MCF 10A (cell line): ENCODE measurements around the gene SLC7A1. TPM values are rescaled to one million over a fixed set of nuclear protein-coding genes. Genes with fewer than 3 reads are reported as not detected.

Experiments
- BruUV-seq: library from RNA; stranded (reverse); fragments of 400-500 nt; replicated peaks from 2 replicates; lab custom pipeline; 2021; lab: Mats Ljungman, UMichigan
- CTCF ChIA-PET: fragments of 300-600 bp; sonication (Branson Sonifier 250); formaldehyde crosslinking; extraction: SDS; loops from one replicate; lab custom pipeline; 2021; ENCODE audit warnings: antibody characterized with exemption, inconsistent platforms; lab: Yijun Ruan, JAX
- POLR2A ChIA-PET: fragments of 300-600, 350-650 bp; sonication (Branson Sonifier 250); formaldehyde crosslinking; extraction: SDS; loops from one replicate; lab custom pipeline; 2020; ENCODE audit warnings: antibody characterized with exemption, inconsistent platforms; lab: Yijun Ruan, JAX
- DNase-seq: peaks from one replicate; pipeline ENCODE4 v3.0.0-alpha.2; 2018; ENCODE audit not compliant: unreplicated experiment
- H3K27ac Mint-ChIP-seq: one replicate; pipeline ENCODE4 v1.8.0; 2022; ENCODE audit warnings: mild to moderate bottlenecking, low read depth, mixed read lengths; ENCODE audit not compliant: unreplicated experiment
- H3K27me3 Mint-ChIP-seq: one replicate; pipeline ENCODE4 v1.8.0; 2022; ENCODE audit warnings: mixed read lengths; ENCODE audit not compliant: insufficient read depth, unreplicated experiment
- H3K36me3 Mint-ChIP-seq: one replicate; pipeline ENCODE4 v1.8.0; 2022; ENCODE audit warnings: mild to moderate bottlenecking, moderate library complexity, mixed read lengths; ENCODE audit not compliant: insufficient read depth, unreplicated experiment
- H3K4me1 Mint-ChIP-seq: one replicate; pipeline ENCODE4 v1.8.0; 2022; ENCODE audit warnings: mixed read lengths; ENCODE audit not compliant: insufficient read depth, unreplicated experiment
- H3K4me3 Mint-ChIP-seq: one replicate; pipeline ENCODE4 v1.8.0; 2022; ENCODE audit warnings: mild to moderate bottlenecking, moderate library complexity, mixed read lengths; ENCODE audit not compliant: unreplicated experiment
- H3K9me3 Mint-ChIP-seq: one replicate; pipeline ENCODE4 v1.8.0; 2022; ENCODE audit warnings: mixed read lengths; ENCODE audit not compliant: unreplicated experiment
- intact Hi-C: fragments of 100-400 bp; cut with micrococcal nuclease; formaldehyde crosslinking; loops from 2 replicates; pipeline ENCODE4 v1.14.1; 2022
- total RNA-seq: library from RNA; stranded (reverse); gene quantifications from 2 replicates; pipeline ENCODE4 v1.2.3, GENCODE V29; 2022
- TF ChIP-seq, protein P1 (sequence below): fragments of 200-600 bp; IDR thresholded peaks from one replicate; pipeline ENCODE4 v1.8.0; 2022; ENCODE audit warnings: antibody characterized with exemption, mild to moderate bottlenecking; ENCODE audit not compliant: unreplicated experiment

SLC7A1 gene
- total RNA-seq, 1 experiment from 2014 or later = 194 TPM

DNA sequence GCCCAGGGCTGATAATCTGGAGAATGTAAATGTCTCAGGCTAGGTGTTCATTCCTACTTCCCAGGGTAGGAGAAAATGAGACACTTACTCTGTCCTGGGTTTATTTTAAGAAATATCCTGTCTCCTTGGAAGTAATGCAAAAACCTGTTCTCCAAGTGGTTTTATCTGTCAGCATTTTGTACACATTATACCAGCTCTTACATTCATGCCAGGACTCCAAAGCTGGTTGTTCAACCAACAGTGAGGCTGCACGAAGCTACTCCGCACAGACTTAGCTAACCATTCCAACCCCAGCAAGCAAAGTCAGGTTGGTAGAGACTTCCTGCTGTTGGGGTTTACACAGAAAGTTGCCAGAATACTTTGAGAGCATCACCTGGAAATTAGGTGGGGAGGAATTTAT, 55.6 kb downstream of the SLC7A1 start:
- intact Hi-C loops = no loop called here
- TF ChIP-seq, protein P1, sequence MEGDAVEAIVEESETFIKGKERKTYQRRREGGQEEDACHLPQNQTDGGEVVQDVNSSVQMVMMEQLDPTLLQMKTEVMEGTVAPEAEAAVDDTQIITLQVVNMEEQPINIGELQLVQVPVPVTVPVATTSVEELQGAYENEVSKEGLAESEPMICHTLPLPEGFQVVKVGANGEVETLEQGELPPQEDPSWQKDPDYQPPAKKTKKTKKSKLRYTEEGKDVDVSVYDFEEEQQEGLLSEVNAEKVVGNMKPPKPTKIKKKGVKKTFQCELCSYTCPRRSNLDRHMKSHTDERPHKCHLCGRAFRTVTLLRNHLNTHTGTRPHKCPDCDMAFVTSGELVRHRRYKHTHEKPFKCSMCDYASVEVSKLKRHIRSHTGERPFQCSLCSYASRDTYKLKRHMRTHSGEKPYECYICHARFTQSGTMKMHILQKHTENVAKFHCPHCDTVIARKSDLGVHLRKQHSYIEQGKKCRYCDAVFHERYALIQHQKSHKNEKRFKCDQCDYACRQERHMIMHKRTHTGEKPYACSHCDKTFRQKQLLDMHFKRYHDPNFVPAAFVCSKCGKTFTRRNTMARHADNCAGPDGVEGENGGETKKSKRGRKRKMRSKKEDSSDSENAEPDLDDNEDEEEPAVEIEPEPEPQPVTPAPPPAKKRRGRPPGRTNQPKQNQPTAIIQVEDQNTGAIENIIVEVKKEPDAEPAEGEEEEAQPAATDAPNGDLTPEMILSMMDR = no peak
- Mint-ChIP-seq H3K27me3 (no peaks in the 10 kb centered on the region), H3K9me3 (no peaks in the 10 kb centered on the region), H3K4me1 (no peaks in the 10 kb centered on the region), H3K27ac (no peak overlapping the region), H3K4me3 (no peak overlapping the region), H3K36me3 (peaks cover 34% of the 10 kb centered on the region)
- no peak for DNase-seq
- ChIA-PET POLR2A (interaction anchor here (0.9 kb wide), 1 partner anchor 12 kb away, joined by 4 read pairs; no protein-coding TSS in a partner anchor), CTCF (no interaction called here)
- BruUV-seq = no TSS peak

DNA sequence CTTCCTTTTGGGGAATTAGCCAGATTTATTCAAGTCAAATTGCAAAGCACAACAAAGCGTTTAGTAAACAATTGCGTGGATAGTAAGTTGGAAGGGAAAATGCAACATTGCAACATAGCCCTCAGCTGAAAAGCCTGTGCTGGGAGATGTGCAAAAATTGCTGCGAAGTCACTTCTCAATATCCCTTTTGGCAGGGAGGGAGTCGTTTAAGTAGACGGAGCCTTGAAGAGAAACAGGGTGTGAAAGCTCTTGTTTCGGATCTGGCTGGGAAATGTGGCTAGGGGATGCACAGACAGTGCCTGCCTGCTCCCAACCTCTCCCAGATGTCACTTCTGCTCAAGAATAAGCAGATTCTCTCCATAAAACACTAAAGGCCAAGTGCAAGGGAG, 56.8 kb downstream of the SLC7A1 start:
- TF ChIP-seq, protein P1 = no peak
- Mint-ChIP-seq H3K4me1 (no peaks in the 10 kb centered on the region), H3K9me3 (no peaks in the 10 kb centered on the region), H3K4me3 (no peak overlapping the region), H3K27me3 (no peaks in the 10 kb centered on the region), H3K36me3 (peaks cover 44% of the 10 kb centered on the region), H3K27ac (no peak overlapping the region)
- no TSS peak for BruUV-seq
- intact Hi-C loops = no loop called here
- no peak for DNase-seq
- ChIA-PET CTCF (interaction anchor here (1.0 kb wide), 1 partner anchor 34 kb away, joined by 3 read pairs; no protein-coding TSS in a partner anchor), POLR2A (no interaction called here)

DNA sequence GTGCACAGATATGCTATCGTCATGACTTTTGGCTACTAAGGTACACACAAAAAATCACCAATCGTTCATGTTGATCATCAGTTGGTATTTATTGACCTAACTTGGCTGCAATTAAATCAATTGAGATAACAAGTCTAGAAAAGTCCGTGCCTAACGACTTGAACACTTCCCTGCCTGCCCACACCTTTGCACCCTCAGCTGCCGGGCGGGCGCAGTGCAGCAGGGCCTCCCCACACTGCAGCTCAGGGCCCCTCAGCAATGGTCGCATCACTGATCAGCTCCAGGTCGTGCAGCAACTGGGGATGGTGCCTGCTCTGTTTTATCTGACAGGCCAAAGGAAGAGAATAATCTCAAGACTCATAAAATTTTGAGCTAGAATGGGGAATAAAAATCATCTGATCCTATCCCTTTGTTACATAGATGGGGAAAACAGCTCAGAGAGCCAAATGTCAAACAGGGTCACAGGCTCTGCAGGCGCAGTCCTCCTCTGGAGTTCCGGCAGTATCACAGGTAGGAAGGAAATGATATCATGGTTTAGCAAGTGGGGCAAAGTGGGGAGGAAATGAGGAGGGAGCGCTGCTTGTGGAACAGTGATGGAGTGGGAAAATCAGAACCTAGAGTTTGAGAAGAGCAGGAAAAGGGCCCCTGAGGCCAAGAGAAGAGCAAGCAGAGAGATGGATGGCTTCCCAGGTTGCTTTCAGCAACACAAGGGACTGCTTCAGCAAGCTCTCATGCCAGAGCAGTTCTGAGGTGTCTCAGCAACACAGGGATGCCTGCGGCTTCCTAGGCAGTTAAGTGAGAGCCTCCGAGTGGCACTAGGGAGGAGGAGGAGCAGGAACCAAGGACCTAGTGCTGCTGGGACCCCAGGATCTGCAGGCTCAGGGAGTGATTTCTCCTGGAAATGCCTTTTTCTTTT, 57.5 kb downstream of the SLC7A1 start:
- H3K9me3 Mint-ChIP-seq = no peaks in the 10 kb centered on the region
- POLR2A ChIA-PET = no interaction called here
- BruUV-seq = no TSS peak
- no peak overlapping the region for H3K27ac Mint-ChIP-seq
- H3K4me3 Mint-ChIP-seq = no peak overlapping the region
- H3K4me1 Mint-ChIP-seq = no peaks in the 10 kb centered on the region
- H3K36me3 Mint-ChIP-seq = peaks cover 48% of the 10 kb centered on the region
- intact Hi-C loops = no loop called here
- TF ChIP-seq, protein P1 = no peak
- no peak for DNase-seq
- H3K27me3 Mint-ChIP-seq = no peaks in the 10 kb centered on the region
- CTCF ChIA-PET = interaction anchor here (0.6 to 1.0 kb wide), 3 partner anchors 27 to 944 kb away, joined by 3 to 4 read pairs (median 3); no protein-coding TSS in a partner anchor

- intact Hi-C loops = no loop called here
- peaks cover 49% of the 10 kb centered on the region for H3K36me3 Mint-ChIP-seq
- H3K27ac Mint-ChIP-seq = no peak overlapping the region
- no TSS peak for BruUV-seq
- CTCF ChIA-PET = no interaction called here
- no peaks in the 10 kb centered on the region for H3K9me3 Mint-ChIP-seq
- POLR2A ChIA-PET = no interaction called here
- no peak for DNase-seq
- H3K27me3 Mint-ChIP-seq = no peaks in the 10 kb centered on the region
- TF ChIP-seq, protein P1 = no peak
- no peaks in the 10 kb centered on the region for H3K4me1 Mint-ChIP-seq
- no peak overlapping the region for H3K4me3 Mint-ChIP-seq
Measured at GRCh38 chr13:29536853-29537252, 58.6 kb downstream of the SLC7A1 start.
